ENCODE data around the gene PTMS. TPM values are rescaled to one million over a fixed set of nuclear protein-coding genes. Genes with fewer than 3 reads are reported as not detected.

The PTMS gene
- total RNA-seq, 1 experiment from 2014 or later: 422 TPM

- H3K27ac Mint-ChIP-seq: peak overlapping the region in 1 of 3 experiments; percentile 56; a peak in 1 of 7 replicates
- no peak overlapping the region for H3K4me2 ChIP-seq (ENCODE audit: insufficient read depth, insufficient read length, low read length)
- no peak overlapping the region for H3K4me3 Mint-ChIP-seq
Observed at GRCh38 chr12:6759741-6760140, 6.4 kb upstream of the PTMS start.

More at GRCh38 chr12:6759741-6760140, 6.4 kb upstream of the PTMS start:
- Mint-ChIP-seq H3K4me1 (peaks cover 36 to 56% of the 10 kb centered on the region in 2 experiments), H3K27me3 (ENCODE audit: low read depth) (no peaks in the 10 kb centered on the region; the same call in 1 of the 2 replicates), H3K36me3 (ENCODE audit: insufficient read depth in 1 of 3, low read depth in 3 of 3) (no peaks in the 10 kb centered on the region; a peak in 1 of 7 replicates), H3K9me3 (no peaks in the 10 kb centered on the region)
- no peak overlapping the region for H2BK12ac ChIP-seq (ENCODE audit: insufficient read length, low read depth, low read length)
- H3K4me1 ChIP-seq (ENCODE audit: insufficient read depth, low read length): peaks cover 5% of the 10 kb centered on the region; the same call in 1 of the 2 replicates
- no peak overlapping the region for H2BK20ac ChIP-seq (ENCODE audit: low read depth, low read length, poor library complexity, severe bottlenecking)
- no peak overlapping the region for H4K91ac ChIP-seq (ENCODE audit: insufficient read length, low read depth, low read length)
- no peak overlapping the region for H4K8ac ChIP-seq (replicated peaks; ENCODE audit: insufficient read length, low read depth, low read length)
- H2BK120ac ChIP-seq (ENCODE audit: low read depth, low read length, poor library complexity, severe bottlenecking): no peak overlapping the region
- no peaks in the 10 kb centered on the region for H3K79me2 ChIP-seq (ENCODE audit: insufficient read depth, low read length)
- H3K4ac ChIP-seq (ENCODE audit: low read depth, low read length): no peak overlapping the region
- no peak for DNase-seq
- no peak overlapping the region for H3T11ph ChIP-seq (ENCODE audit: low read length)
- no peak overlapping the region for H3K27ac ChIP-seq (ENCODE audit: insufficient read length, low read depth, low read length)
- no peaks in the 10 kb centered on the region for H3K79me1 ChIP-seq (ENCODE audit: insufficient read depth, low read depth, low read length, poor library complexity, severe bottlenecking)
- no peak overlapping the region for H2BK5ac ChIP-seq (ENCODE audit: insufficient read length, low read length)
- H2BK15ac ChIP-seq (ENCODE audit: low read depth, low read length): no peak overlapping the region
- H3K9ac ChIP-seq (ENCODE audit: extremely low read depth, insufficient read length, low read length): no peak overlapping the region
- no peak overlapping the region for H4K5ac ChIP-seq (ENCODE audit: insufficient read length, low read depth, low read length)
- no CpG with 5 or more reads among the region's 5 CpGs for WGBS (ENCODE audit: extremely low coverage, insufficient read length, low lambda C conversion rate)
- TF ChIP-seq CTCF (conservative IDR thresholded peaks at IDR 0.05): no peak
- no peak overlapping the region for H3K23ac ChIP-seq (ENCODE audit: insufficient read length, low read depth, low read length)
- no peak overlapping the region for H3K14ac ChIP-seq (ENCODE audit: insufficient read depth, low read length)
- no peak overlapping the region for H2AFZ ChIP-seq (ENCODE audit: low read length)
- no peaks in the 10 kb centered on the region for H3K9me3 ChIP-seq (ENCODE audit: control insufficient read depth, low read depth, low read length)
- no peak overlapping the region for H2AK5ac ChIP-seq (ENCODE audit: insufficient read length, low read length)
- H4K20me1 ChIP-seq (ENCODE audit: control insufficient read depth, insufficient read depth, insufficient read length): no peaks in the 10 kb centered on the region
- no peaks in the 10 kb centered on the region for H3K27me3 ChIP-seq (ENCODE audit: insufficient read depth, low read length)
- no peak overlapping the region for H3K18ac ChIP-seq (ENCODE audit: insufficient read length, low read depth, low read length)
- peaks cover 3% of the 10 kb centered on the region for H3K23me2 ChIP-seq (ENCODE audit: insufficient read length, low read depth, low read length, poor library complexity, severe bottlenecking)
- H3K56ac ChIP-seq (ENCODE audit: insufficient read length, low read depth, low read length): no peak overlapping the region
